ENCODE measurements around the gene UBAP2L.

Gene UBAP2L

GRCh38 chr1:154241703-154242351 lies 21.1 kb downstream of the UBAP2L start:
- TF ChIP-seq CTCF (IDR thresholded peaks at IDR 0.05): no peak
- Histone ChIP-seq H3K27ac (no peak overlapping the region), H3K4me3 (no peak overlapping the region)
- no peak for DNase-seq (ENCODE audit: low spot score)

GRCh38 chr1:154253671-154254070 lies 32.9 kb downstream of the UBAP2L start:
- DNase-seq (ENCODE audit: low spot score): no peak
- H3K4me3 ChIP-seq: no peak overlapping the region
- H3K27ac ChIP-seq: no peak overlapping the region
- TF ChIP-seq CTCF (IDR thresholded peaks at IDR 0.05): no peak

DNA sequence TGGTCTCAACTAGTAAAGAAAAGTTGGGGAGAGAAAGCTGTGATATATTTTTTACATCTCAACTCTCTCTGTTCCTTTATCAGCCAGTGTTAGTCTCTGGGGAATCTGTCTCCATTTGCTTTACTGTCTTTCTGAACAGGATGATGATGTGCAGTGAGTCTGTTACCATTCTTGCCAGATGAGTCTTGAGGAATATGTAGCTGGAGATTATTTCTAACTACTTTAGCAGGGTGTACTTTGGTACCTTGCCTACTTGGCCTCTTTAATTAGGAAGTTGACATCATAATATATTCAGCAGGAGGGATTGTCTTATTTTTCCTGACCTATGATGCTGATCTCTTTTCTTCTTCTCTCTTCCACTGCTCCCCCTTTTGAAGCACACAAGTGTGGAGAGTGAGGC lies 35.9 kb downstream of the UBAP2L start:
- H3K4me3 ChIP-seq: no peak overlapping the region
- no peak for TF ChIP-seq CTCF (IDR thresholded peaks at IDR 0.05)
- H3K27ac ChIP-seq: no peak overlapping the region
- no peak for DNase-seq (ENCODE audit: low spot score)

DNA sequence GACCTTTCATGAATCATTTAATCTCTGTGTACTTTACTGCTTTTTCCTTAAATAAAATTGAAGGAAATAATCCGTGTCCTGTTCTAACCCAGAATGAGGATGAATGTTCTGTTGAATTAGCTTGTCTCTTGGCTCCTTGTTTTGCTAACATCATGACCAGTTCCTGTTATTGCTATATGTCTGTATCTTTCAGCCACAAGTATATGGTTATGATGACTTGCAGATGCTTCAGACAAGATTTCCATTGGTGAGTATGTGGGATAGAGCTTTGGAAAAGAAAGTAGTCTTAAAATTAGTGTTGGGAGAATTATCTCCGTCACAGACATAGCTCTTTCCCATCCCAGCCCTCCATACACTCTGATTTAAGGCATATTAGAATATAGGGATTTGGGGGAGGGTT lies 38.0 kb downstream of the UBAP2L start:
- TF ChIP-seq CTCF (IDR thresholded peaks at IDR 0.05): no peak
- Histone ChIP-seq H3K27ac (no peak overlapping the region), H3K4me3 (no peak overlapping the region)
- no peak for DNase-seq (ENCODE audit: low spot score)

- TF ChIP-seq CTCF (IDR thresholded peaks at IDR 0.05): no peak
- DNase-seq (ENCODE audit: low spot score): no peak
- Histone ChIP-seq H3K27ac (no peak overlapping the region), H3K4me3 (no peak overlapping the region)
Measured at GRCh38 chr1:154260127-154260526, 39.4 kb downstream of the UBAP2L start.

- Histone ChIP-seq H3K4me3 (no peak overlapping the region), H3K27ac (peak overlapping the region in 1 of 2 donors; percentile 33)
- no peak for TF ChIP-seq CTCF (IDR thresholded peaks at IDR 0.05)
- no peak for DNase-seq (ENCODE audit: low spot score)
Measured at GRCh38 chr1:154263465-154264332, 42.9 kb downstream of the UBAP2L start.

DNA sequence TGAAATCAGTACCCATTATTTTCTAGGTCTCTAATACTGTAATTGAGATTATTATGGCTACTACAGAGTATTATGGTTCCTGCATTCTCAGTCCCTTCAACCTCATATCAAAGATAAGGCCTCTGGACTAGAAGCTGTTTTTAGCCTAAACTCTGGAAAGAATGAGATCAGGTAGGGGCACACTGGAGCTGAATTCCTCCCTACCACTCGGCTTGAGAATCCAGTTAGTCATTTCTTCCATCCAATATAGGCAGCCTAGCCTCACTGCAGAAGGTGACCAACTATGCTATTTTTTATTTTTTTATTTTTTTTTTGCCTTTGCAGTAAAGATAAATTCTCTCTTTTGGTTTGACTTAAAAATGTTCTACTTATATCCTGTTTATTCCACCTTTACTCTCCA lies 43.7 kb downstream of the UBAP2L start:
- DNase-seq (ENCODE audit: low spot score): no peak
- Histone ChIP-seq H3K27ac (peak overlapping the region in 1 of 2 donors; percentile 33), H3K4me3 (no peak overlapping the region)
- TF ChIP-seq CTCF (IDR thresholded peaks at IDR 0.05): no peak

Measured in coronary artery (tissue), 2 donors.